ENCODE results near the gene GJA10. TPM values are rescaled to one million over a fixed set of nuclear protein-coding genes. Genes with fewer than 3 reads are reported as not detected.

The GJA10 gene
- total RNA-seq, 1 experiment from 2014 or later: not detected

- no peaks in the 10 kb centered on the region for H3K27me3 ChIP-seq (ENCODE audit: low read length)
- no peak for ATAC-seq
- no peaks in the 10 kb centered on the region for H3F3A ChIP-seq (ENCODE audit: low read length, unreplicated experiment)
- no peak overlapping the region for H3K4me2 ChIP-seq (ENCODE audit: low read length)
- H3K9me3 ChIP-seq (ENCODE audit: low read length): no peaks in the 10 kb centered on the region
- no TSS peak for BruUV-seq (replicated peaks)
- H3K79me2 ChIP-seq (ENCODE audit: low read length): no peaks in the 10 kb centered on the region
- H2AFZ ChIP-seq (ENCODE audit: low read length): no peak overlapping the region
- DNase-seq: no peak
- no peaks in the 10 kb centered on the region for H3K36me3 ChIP-seq (ENCODE audit: low read depth, low read length)
- no peak overlapping the region for H3K4me3 ChIP-seq (ENCODE audit: low read length)
- no peaks in the 10 kb centered on the region for H3K9me2 ChIP-seq (replicated peaks; ENCODE audit: low read length)
- ChIA-PET POLR2A (ENCODE audit: unreplicated experiment) (no interaction called here), CTCF (no interaction called here)
- H3K4me1 ChIP-seq (ENCODE audit: insufficient read depth, low read length): peaks cover 38% of the 10 kb centered on the region
- intact Hi-C loops (cut with micrococcal nuclease): no loop called here
- no peak for TF ChIP-seq CTCF (conservative IDR thresholded peaks at IDR 0.05; ENCODE audit: low read depth, low read length)
- TF ChIP-seq EZH2phosphoT487 (IDR thresholded peaks at IDR 0.05; ENCODE audit: borderline replicate concordance, low read length): no peak
- no peak for TF ChIP-seq EZH2 (IDR thresholded peaks at IDR 0.05; ENCODE audit: low read length, unreplicated experiment)
- no peak overlapping the region for H3K9ac ChIP-seq (ENCODE audit: low read length)
- H3K27ac ChIP-seq (ENCODE audit: low read length): no peak overlapping the region
- H4K20me1 ChIP-seq (ENCODE audit: low read length): no peaks in the 10 kb centered on the region
Observed at GRCh38 chr6:89924231-89924630, 30.0 kb downstream of the GJA10 start.

- H2AFZ ChIP-seq (ENCODE audit: low read length): no peak overlapping the region
- no peaks in the 10 kb centered on the region for H3K79me2 ChIP-seq (ENCODE audit: low read length)
- no peaks in the 10 kb centered on the region for H4K20me1 ChIP-seq (ENCODE audit: low read length)
- no peaks in the 10 kb centered on the region for H3F3A ChIP-seq (ENCODE audit: low read length, unreplicated experiment)
- H3K9ac ChIP-seq (ENCODE audit: low read length): no peak overlapping the region
- no peaks in the 10 kb centered on the region for H3K36me3 ChIP-seq (ENCODE audit: low read depth, low read length)
- H3K9me2 ChIP-seq (replicated peaks; ENCODE audit: low read length): no peaks in the 10 kb centered on the region
- TF ChIP-seq EZH2 (IDR thresholded peaks at IDR 0.05; ENCODE audit: low read length, unreplicated experiment) (no peak), CTCF (conservative IDR thresholded peaks at IDR 0.05; ENCODE audit: low read depth, low read length) (no peak), EZH2phosphoT487 (IDR thresholded peaks at IDR 0.05; ENCODE audit: borderline replicate concordance, low read length) (no peak)
- ATAC-seq (no peak), DNase-seq (peak; percentile 51)
- no peaks in the 10 kb centered on the region for H3K27me3 ChIP-seq (ENCODE audit: low read length)
- peaks cover 44% of the 10 kb centered on the region for H3K4me1 ChIP-seq (ENCODE audit: insufficient read depth, low read length)
- H3K9me3 ChIP-seq (ENCODE audit: low read length): no peaks in the 10 kb centered on the region
- H3K4me3 ChIP-seq (ENCODE audit: low read length): no peak overlapping the region
- ChIA-PET POLR2A (ENCODE audit: unreplicated experiment) (no interaction called here), CTCF (no interaction called here)
- intact Hi-C loops (cut with micrococcal nuclease): no loop called here
- no peak overlapping the region for H3K27ac ChIP-seq (ENCODE audit: low read length)
- no TSS peak for BruUV-seq (replicated peaks)
- H3K4me2 ChIP-seq (ENCODE audit: low read length): no peak overlapping the region
Observed at GRCh38 chr6:89925826-89926225, 31.6 kb downstream of the GJA10 start.

GRCh38 chr6:89927264-89927663 is 33.0 kb downstream of the GJA10 start:
- Histone ChIP-seq H3K27ac (ENCODE audit: low read length) (no peak overlapping the region), H3K9me3 (ENCODE audit: low read length) (no peaks in the 10 kb centered on the region), H2AFZ (ENCODE audit: low read length) (no peak overlapping the region), H3K27me3 (ENCODE audit: low read length) (no peaks in the 10 kb centered on the region), H3K4me2 (ENCODE audit: low read length) (no peak overlapping the region), H4K20me1 (ENCODE audit: low read length) (no peaks in the 10 kb centered on the region), H3K79me2 (ENCODE audit: low read length) (no peaks in the 10 kb centered on the region), H3F3A (ENCODE audit: low read length, unreplicated experiment) (no peaks in the 10 kb centered on the region), H3K9ac (ENCODE audit: low read length) (no peak overlapping the region), H3K9me2 (replicated peaks; ENCODE audit: low read length) (no peaks in the 10 kb centered on the region), H3K4me1 (ENCODE audit: insufficient read depth, low read length) (peaks cover 35% of the 10 kb centered on the region), H3K4me3 (ENCODE audit: low read length) (no peak overlapping the region), H3K36me3 (ENCODE audit: low read depth, low read length) (no peaks in the 10 kb centered on the region)
- intact Hi-C loops (cut with micrococcal nuclease): no loop called here
- ChIA-PET CTCF (interaction anchor here (0.8 kb wide), 1 partner anchor 13 kb away, joined by 3 read pairs; no protein-coding TSS in a partner anchor), POLR2A (ENCODE audit: unreplicated experiment) (no interaction called here)
- BruUV-seq (replicated peaks): no TSS peak
- ATAC-seq: no peak
- DNase-seq: no peak
- TF ChIP-seq EZH2phosphoT487 (IDR thresholded peaks at IDR 0.05; ENCODE audit: borderline replicate concordance, low read length) (no peak), CTCF (conservative IDR thresholded peaks at IDR 0.05; ENCODE audit: low read depth, low read length) (no peak), EZH2 (IDR thresholded peaks at IDR 0.05; ENCODE audit: low read length, unreplicated experiment) (no peak)
